ACHN (cell line): ENCODE measurements around the gene FBXW8.

Experiments used
- DNase-seq: peaks from one replicate; pipeline ENCODE4 v3.0.0-alpha.2; 2015
- in situ Hi-C: cut with HindIII; loops from 2 replicates; pipeline ENCODE4 v1.10.0; 2017; ENCODE audit warnings: low sequenced_read_pairs, low pct_ligation_motif_present, low pct_unique_long_range_greater_than_20kb

Gene FBXW8

GRCh38 chr12:117026921-117027250, 116.1 kb downstream of the FBXW8 start:
- DNase-seq = no peak
- in situ Hi-C loops = no loop called here

DNA sequence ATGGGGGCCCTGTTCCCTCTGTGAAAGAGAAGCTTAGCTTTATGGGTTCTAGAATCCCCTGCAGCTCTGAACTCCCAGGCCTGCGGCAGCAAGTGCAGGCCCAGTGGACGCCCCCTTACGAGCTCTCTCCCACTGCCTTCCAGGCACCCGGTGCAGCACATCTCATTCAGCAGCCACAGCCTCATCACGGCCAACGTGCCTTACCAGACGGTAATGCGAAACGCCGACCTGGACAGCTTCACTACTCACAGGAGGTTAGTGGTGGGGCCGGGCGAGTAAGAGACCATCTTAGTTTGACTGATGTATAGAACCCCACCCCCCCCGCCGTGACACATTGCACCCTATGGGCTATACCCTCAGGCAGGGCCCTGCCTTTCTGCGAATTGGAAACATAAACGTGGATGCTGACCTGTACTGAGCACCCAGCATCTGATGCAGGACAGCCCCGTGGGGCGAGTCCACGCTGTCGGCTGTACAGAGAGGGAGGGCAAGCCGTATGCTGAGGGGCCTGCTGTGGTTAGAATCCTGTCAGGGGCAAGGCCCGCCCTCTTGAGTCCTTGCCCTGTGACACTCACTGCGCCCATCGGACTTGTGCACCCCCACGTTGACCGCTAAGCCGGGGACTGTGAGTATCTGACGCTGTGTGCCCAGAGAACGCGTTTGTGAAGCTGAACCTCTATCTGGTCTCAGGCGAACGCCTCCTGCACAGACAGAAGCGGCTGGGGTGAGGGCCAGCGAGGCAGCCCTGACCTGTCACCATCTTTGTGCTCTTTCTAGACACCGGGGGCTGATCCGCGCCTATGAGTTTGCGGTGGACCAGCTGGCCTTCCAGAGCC, 116.7 kb downstream of the FBXW8 start:
- in situ Hi-C loops = no loop called here

GRCh38 chr12:117028254-117028653, 117.5 kb downstream of the FBXW8 start:
- DNase-seq = no peak
- in situ Hi-C loops = no loop called here

More for the DNA sequence above, 116.7 kb downstream of the FBXW8 start:
- DNase-seq = no peak

DNA sequence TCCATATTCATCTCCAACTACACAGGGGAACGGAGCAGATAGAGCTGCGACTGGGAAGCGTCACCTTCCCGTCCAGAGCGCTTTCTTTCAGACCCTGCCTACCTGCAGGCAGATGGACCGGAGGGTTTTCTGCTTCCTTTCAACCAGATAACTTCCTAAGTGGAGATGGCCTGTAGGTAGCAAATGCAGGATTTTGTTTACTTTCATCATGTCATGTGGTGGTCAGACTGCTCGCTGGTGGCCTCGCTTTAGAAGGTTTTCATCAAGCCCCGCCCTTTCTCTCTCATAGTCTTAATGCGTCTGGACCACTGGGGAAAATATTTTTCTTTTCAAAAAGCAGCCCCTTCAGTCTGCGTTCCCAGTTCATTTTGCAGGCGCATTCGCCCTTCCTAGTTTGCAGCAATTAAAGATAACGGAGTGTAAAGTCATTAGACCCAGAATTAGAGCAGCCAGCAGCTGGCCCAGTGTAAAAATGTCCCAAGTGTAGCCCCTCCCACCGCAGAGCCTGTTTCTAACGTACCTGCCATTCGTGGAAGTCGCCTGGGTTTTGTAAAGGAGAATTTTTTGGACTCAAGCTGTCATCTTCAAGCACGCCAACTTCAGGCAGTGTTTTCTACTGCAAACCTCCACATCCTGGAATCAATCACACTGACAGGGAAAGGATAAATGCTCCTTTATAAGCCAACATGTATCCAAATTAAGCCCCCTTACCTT, 119.6 kb downstream of the FBXW8 start:
- in situ Hi-C loops = no loop called here
- DNase-seq = no peak

DNA sequence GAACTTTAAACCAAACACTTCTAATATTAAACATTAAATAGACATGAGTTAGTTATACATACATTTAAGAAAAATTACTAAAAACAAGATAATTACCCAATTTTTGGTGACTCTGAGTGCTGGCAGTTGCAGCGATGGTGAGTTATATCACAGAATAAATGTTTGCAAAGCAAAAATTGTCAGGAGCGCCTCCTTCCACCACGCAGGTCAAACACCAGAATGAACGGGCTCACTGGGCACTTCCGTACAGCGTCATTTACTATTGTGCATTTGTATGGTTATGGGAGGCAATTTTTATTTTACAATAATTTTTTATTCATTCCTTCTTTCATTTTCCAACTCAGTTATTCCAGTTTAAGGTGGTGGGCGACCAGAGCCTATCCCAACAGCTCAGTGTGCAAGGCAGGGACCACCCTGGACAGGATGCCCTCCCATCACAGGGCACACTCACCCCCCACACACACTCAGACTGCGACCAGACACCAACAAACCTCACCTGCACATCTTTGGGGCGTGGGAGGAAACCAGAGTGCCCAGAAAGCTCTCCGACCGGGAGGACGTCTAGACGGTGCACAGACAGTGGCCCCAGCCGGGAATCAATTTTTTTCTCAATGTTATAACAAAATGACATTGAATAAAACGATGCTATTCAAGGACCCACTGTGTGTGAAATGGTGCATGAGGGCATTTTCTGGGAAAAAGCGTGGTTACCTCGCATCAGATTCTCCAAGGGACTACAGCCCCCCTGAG, 121.3 kb downstream of the FBXW8 start:
- DNase-seq = no peak
- in situ Hi-C loops = no loop called here

DNA sequence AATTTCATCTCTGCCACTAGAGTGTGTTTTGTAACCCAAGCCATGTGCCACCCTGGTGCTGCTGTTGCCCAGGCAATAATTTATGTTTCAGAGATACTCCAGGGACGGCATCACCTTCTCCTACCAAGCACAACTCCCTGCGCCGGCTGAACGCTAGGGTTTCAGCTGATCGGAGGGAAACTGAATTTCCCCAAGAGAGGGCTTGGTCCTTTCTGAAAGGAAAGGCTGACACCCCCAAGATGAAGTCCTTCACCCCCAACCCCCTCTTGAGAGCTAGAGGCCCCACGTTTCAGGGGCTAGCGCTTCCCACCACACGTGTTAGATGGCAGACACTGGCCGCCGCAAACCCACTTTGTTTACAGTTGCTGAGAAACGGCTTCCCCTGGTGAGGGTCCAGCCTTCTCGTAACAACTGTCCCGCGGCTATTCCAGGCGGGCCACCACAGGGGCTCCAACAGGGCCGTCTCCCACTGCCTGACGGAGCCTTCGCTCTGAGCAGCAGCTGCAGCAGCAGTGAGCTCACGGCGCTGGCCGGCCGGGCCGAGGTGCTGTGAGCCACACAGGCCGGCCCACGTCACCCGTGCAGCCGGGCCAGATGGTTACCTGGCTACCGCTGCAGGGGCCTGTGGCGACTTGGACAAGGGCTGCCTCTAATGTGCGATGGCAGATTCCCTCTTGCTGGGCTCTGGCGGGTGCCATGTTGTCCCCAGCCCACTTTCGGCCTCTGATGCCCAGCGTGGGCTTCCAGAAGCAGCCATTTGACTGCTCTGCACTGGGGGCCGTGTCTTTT, 122.0 kb downstream of the FBXW8 start:
- DNase-seq = no peak
- in situ Hi-C loops = no loop called here

DNA sequence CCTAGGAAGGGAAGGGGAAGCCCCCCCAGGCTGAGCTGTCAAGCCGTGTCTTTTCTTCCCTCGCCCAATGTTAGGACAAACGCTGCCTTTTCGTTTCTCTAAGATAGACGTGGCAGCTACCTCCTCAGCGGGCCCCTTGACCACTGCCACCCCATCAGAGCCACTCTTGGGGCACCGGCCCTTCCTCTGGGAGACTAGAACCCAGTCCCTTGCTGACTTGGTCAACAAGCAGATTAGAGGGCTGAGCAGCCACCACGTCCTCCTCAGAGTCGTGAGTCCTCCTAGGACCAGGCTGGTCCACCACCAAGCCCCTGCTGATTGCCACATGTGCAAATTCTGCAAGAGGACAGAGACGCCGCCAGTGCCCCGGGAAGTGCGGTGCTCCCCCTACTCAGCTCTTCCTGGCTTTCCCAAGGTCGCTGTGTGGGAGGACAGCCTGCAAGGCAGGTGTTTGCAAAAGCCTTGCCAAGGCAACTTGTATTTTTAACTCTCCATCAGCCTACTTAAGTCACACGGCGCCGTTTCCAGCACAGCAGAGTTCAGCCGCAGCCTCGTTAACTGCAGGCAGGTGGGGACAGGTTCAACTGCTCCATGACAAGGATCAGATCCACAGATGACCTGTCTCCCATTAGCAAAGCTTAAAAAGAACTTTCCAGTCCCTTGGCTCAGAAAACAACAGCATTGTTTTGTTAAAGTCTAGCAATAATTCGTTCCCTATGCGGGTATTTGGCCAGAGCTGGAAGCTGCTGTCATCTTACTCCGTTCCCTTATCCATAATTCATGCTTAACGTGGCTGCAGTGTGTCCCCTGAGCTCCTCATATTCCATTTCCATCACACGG, 122.9 kb downstream of the FBXW8 start:
- in situ Hi-C loops = no loop called here
- no peak for DNase-seq

GRCh38 chr12:117034249-117034648, 123.5 kb downstream of the FBXW8 start:
- no peak for DNase-seq
- in situ Hi-C loops = no loop called here

DNA sequence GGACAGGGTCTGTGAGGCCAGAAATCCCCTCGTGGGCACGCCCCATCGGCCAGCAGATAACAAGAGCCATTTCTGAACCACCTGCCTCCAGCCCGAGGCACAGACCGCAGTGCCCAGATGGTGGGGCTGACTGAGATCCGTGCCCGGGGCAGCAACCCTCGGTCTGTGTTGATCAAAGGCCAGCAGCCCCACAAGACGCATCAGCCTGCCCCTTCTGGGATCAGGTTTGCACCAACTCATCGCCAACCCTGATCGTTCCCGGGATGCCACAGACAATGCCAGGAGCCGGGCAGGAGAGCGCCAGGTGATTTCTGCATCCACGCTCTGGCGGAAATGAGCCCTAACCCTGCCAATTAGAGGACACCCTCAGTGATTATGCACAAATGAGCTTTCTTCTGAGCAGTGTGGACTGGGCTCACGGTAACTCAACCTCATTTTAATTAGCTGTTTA, 124.0 kb downstream of the FBXW8 start:
- in situ Hi-C loops = no loop called here
- no peak for DNase-seq

- in situ Hi-C loops = no loop called here
- no peak for DNase-seq
Measured at GRCh38 chr12:117035287-117035686, 124.5 kb downstream of the FBXW8 start.

GRCh38 chr12:117036046-117036445, 125.3 kb downstream of the FBXW8 start:
- in situ Hi-C loops = no loop called here
- no peak for DNase-seq

- no peak for DNase-seq
- in situ Hi-C loops = no loop called here
Measured at GRCh38 chr12:117036547-117036946, 125.8 kb downstream of the FBXW8 start.

DNA sequence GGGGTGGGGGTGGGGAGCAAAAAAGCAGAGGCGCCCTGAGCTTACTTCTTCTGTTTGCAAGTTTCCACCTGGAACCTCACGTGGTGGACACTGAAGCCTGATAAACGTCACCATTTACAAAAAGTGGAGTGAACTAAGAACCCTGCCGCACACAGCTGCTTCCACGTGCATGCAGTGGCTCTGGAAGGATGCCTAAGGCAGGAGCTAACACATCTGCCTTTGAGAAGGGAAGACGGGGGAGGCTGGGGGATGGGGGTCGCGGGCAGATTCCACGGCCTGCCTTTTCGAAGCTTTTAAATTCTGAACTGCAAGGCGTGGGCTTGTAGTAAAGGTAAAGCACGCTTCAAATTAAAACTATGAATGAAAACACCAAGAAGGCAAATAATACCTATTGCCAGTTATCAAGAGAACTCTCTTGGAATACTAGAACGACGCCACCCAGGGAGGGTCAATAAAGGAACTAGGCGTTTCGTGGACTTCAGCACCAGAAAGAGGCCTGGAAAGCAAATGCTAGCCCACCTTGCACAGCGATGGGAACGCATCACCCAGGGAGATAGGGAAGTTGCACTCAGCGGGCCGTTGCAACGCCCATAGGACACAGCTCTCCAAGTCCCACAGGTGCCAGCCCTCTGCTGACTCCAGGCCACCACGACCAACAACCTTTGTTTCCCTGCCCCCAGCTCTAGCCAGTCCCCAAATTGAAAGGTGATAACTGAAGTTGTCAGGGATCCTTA, 126.7 kb downstream of the FBXW8 start:
- in situ Hi-C loops = no loop called here

GRCh38 chr12:117038023-117038680, 127.4 kb downstream of the FBXW8 start:
- in situ Hi-C loops = no loop called here

More for the DNA sequence above, 126.7 kb downstream of the FBXW8 start:
- DNase-seq = no peak

DNA sequence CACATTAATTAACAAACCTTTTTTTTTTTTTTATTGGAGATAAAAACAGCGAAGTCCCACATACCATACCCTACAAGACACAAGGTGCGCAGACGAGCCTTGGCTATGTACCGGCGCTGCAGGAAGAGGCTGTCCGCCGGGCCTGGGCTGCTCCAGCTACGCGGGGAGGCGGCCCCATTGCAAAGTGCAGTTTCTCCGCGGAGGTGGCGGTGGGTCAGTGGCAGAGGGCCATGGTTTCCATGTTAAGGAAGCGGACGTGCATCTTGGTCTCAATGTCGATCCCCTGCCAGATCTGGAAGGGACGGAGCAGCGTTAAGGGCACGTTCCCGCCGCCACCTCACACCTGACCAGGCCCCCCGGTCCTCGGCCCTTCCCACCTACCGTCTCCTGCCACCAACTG, 128.2 kb downstream of the FBXW8 start:
- DNase-seq = no peak
- in situ Hi-C loops = no loop called here

More at GRCh38 chr12:117038023-117038680, 127.4 kb downstream of the FBXW8 start:
- DNase-seq = no peak

DNA sequence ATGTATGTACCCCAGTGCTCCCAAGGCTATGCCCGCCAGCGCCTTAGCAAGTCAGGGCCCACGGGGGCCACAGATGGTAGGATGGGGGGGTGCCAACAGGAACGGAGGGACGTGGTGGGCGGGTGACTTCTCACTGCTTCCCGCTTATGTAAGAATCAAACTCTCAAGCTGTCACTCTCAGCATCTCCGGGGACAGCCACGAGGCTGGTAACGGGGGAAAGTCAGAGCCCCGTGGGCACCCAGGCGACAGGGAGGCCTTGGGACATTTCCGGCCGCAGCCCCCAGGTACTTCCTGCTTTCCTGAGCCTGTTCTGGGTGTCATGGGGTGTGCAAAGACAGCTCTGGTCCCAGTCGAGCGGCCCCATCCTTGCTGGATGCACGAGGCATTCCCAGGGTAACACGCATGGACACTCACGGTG, 129.2 kb downstream of the FBXW8 start:
- in situ Hi-C loops = no loop called here
- no peak for DNase-seq

DNA sequence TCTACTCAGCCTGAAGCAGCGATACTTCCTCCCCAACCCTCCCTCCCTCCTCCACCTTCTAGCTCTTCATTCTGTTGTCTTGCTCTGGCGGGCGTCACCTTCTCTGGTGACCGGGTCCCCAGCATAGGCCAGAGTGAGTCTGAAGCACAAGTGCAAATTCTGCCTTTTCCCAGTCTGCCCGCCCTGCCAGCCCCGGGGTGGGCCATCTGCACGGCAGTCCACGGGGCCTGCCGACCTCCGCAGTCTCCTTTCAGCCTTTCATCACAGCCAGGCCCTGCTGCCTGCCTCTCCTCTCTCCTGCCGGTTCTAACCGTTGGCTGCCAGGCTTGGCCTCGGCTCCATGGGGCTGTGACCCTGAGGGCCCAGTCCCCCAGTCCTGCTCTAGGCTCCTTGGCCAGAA, 129.7 kb downstream of the FBXW8 start:
- no peak for DNase-seq
- in situ Hi-C loops = no loop called here
